Uterus (tissue), 2 donors: Measurements from ENCODE around the gene GPR68.

Source experiments
- POLR2A ChIP-seq, 2 donors: fragments of 450-650 bp; IDR thresholded peaks; one replicate each; pipeline ENCODE4 v1.6.1; 2016; ENCODE audit warnings: antibody characterized with exemption in 2 of 2, mild to moderate bottlenecking in 1 of 2, moderate library complexity in 1 of 2
- TF ChIP-seq, protein P1 (sequence below), 4 experiments: fragments of 200-600 bp in 2 of 4; fragments of 450-650 bp in 2 of 4; sonication (generic) in 2 of 4; IDR thresholded peaks; one replicate each; pipeline ENCODE4 v1.5.1; 2016 to 2019; ENCODE audit warnings: antibody characterized with exemption in 4 of 4, mild to moderate bottlenecking in 2 of 4, moderate library complexity in 1 of 4

DNA sequence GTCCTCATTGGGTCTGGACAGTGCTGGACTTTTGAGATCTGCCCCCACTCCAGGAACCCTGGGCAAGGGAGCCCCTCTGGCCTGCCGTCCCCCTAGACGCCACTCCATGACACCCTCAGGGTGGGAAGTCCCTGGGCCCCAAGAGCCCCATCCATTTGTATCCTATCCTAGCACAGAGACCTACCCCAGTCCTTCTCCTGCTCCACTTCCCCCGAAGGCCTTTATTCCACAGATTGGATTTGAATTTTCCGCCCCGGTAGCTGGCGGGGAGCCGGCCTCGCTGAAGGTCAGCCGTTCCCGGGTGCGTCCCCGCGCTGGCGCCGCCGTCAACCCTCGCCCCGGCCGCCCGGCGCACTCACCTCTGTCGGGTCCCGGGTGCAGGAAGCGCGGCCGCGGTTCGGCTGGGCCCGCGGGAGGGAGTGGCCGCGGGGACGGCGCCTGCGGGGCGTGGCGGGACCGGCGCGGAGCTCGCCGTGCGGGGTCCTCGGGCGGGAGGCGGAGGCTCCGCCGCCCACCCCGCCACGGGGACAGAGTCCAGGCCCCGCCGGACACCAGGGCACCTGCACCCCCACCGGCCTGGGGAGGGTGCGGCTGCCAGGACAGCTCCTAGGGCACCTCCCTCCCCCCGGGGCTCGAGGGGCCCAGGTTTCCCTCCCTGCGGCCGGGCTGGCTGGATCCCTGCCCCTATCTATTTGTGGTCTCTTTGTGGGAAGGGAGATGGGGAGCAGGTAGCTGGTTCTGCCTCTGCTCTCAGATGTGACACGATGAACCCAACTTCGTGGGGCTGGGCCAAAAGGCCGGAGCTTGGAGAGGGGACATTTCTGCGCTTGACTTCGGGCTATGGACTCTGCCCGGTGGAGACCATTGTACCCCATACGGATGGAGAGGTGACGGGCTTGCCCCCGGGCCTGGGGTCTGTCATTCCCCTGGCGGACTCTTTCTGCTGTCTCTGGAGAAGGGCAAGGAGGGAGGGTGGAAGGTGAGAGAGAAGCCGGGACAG, 19.9 kb upstream of the GPR68 start:
- TF ChIP-seq, protein P1, sequence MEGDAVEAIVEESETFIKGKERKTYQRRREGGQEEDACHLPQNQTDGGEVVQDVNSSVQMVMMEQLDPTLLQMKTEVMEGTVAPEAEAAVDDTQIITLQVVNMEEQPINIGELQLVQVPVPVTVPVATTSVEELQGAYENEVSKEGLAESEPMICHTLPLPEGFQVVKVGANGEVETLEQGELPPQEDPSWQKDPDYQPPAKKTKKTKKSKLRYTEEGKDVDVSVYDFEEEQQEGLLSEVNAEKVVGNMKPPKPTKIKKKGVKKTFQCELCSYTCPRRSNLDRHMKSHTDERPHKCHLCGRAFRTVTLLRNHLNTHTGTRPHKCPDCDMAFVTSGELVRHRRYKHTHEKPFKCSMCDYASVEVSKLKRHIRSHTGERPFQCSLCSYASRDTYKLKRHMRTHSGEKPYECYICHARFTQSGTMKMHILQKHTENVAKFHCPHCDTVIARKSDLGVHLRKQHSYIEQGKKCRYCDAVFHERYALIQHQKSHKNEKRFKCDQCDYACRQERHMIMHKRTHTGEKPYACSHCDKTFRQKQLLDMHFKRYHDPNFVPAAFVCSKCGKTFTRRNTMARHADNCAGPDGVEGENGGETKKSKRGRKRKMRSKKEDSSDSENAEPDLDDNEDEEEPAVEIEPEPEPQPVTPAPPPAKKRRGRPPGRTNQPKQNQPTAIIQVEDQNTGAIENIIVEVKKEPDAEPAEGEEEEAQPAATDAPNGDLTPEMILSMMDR (IDR thresholded peaks at IDR 0.05): no peak
- no peak for TF ChIP-seq POLR2A (IDR thresholded peaks at IDR 0.05)
